Neuronal stem cell (in vitro differentiated cells): ENCODE measurements around the gene ADCY9.

Experiments used
- DNase-seq: peaks from one replicate; pipeline ENCODE4 v3.0.0-alpha.2; 2013; ENCODE audit warnings: low spot score
- H2AFZ ChIP-seq: one replicate; pipeline ENCODE4 v1.6.1; 2013; ENCODE audit warnings: mild to moderate bottlenecking, low read length, inconsistent platforms
- H2AK5ac ChIP-seq: 2 replicates; pipeline ENCODE4 v1.6.1; 2013; ENCODE audit warnings: low read depth, mild to moderate bottlenecking, inconsistent platforms, low read length, moderate library complexity, mixed read lengths
- H2BK120ac ChIP-seq: 2 replicates; pipeline ENCODE4 v1.6.1; 2013; ENCODE audit warnings: low read depth, mild to moderate bottlenecking, inconsistent platforms, low read length, moderate library complexity, mixed read lengths
- H2BK12ac ChIP-seq: one replicate; pipeline ENCODE4 v1.6.1; 2013; ENCODE audit warnings: low read length, inconsistent platforms
- H2BK15ac ChIP-seq: 2 replicates; pipeline ENCODE4 v1.6.1; 2013; ENCODE audit warnings: mild to moderate bottlenecking, low read length, inconsistent platforms, mixed read lengths
- H2BK5ac ChIP-seq: one replicate; pipeline ENCODE4 v1.6.1; 2013; ENCODE audit warnings: inconsistent platforms, mild to moderate bottlenecking, low read length, moderate library complexity
- H3K14ac ChIP-seq: one replicate; pipeline ENCODE4 v1.6.1; 2013; ENCODE audit warnings: low read length, inconsistent platforms
- H3K18ac ChIP-seq: 2 replicates; pipeline ENCODE4 v1.6.1; 2013; ENCODE audit warnings: low read length, inconsistent platforms
- H3K23ac ChIP-seq: 2 replicates; pipeline ENCODE4 v1.6.1; 2013; ENCODE audit warnings: low read depth, mild to moderate bottlenecking, mixed read lengths, low read length, inconsistent platforms; ENCODE audit not compliant: poor library complexity
- H3K27ac ChIP-seq: replicated peaks from 3 replicates; pipeline ENCODE4 v1.5.1; 2013; ENCODE audit warnings: low read length, inconsistent platforms
- H3K27me3 ChIP-seq, 3 experiments: 2 replicates each; pipeline ENCODE4 v1.6.1; 2013; ENCODE audit warnings: low read length in 3 of 3, mild to moderate bottlenecking in 2 of 3, inconsistent platforms in 1 of 3, low read depth in 1 of 3, mixed read lengths in 1 of 3, moderate library complexity in 1 of 3; ENCODE audit not compliant: control insufficient read depth in 3 of 3, insufficient read depth in 3 of 3
- H3K36me3 ChIP-seq, 2 donors: replicated peaks in 1 of 2; 2 replicates each; pipeline ENCODE4 v1.6.1; 2013; ENCODE audit warnings: low read length in 2 of 2; ENCODE audit not compliant: control insufficient read depth in 2 of 2, insufficient read depth in 2 of 2
- H3K4ac ChIP-seq: 2 replicates; pipeline ENCODE4 v1.6.1; 2013; ENCODE audit warnings: inconsistent platforms, mild to moderate bottlenecking, low read length, moderate library complexity
- H3K4me1 ChIP-seq, 2 donors: 1 replicate in 1 of 2; 2 replicates in 1 of 2; pipeline ENCODE4 v1.6.1; 2013; ENCODE audit warnings: low read length in 2 of 2, low read depth in 1 of 2; ENCODE audit not compliant: control insufficient read depth in 2 of 2, insufficient read depth in 1 of 2
- H3K4me2 ChIP-seq: one replicate; pipeline ENCODE4 v1.6.1; 2013; ENCODE audit warnings: mild to moderate bottlenecking, low read length, inconsistent platforms; ENCODE audit not compliant: insufficient read depth, poor library complexity, severe bottlenecking
- H3K4me3 ChIP-seq, 2 donors: 2 replicates each; pipeline ENCODE4 v1.5.1; 2013; ENCODE audit warnings: low read length in 2 of 2, mild to moderate bottlenecking in 2 of 2, inconsistent platforms in 1 of 2, moderate library complexity in 1 of 2
- H3K79me1 ChIP-seq: one replicate; pipeline ENCODE4 v1.6.1; 2013; ENCODE audit warnings: low read depth, mild to moderate bottlenecking, inconsistent platforms, low read length, moderate library complexity
- H3K9ac ChIP-seq: one replicate; pipeline ENCODE4 v1.6.1; 2013; ENCODE audit warnings: mild to moderate bottlenecking, low read depth, low read length, inconsistent platforms; ENCODE audit not compliant: poor library complexity
- H3K9me3 ChIP-seq, 2 donors: replicated peaks in 1 of 2; 2 replicates each; pipeline versions ENCODE3 to v1.6.1; 2013; ENCODE audit warnings: low read length in 2 of 2, mild to moderate bottlenecking in 2 of 2, inconsistent platforms in 1 of 2, low read depth in 1 of 2, mixed read lengths in 1 of 2, moderate library complexity in 1 of 2; ENCODE audit not compliant: control insufficient read depth in 2 of 2, insufficient read depth in 1 of 2
- H4K8ac ChIP-seq: one replicate; pipeline ENCODE4 v1.6.1; 2013; ENCODE audit warnings: low read depth, mild to moderate bottlenecking, inconsistent platforms, low read length, moderate library complexity
- H4K91ac ChIP-seq: one replicate; pipeline ENCODE4 v1.6.1; 2013; ENCODE audit warnings: low read length, low read depth, mild to moderate bottlenecking, inconsistent platforms; ENCODE audit not compliant: poor library complexity
- WGBS, 2 donors: extraction: QIAGEN DNeasy Blood & Tissue Kit; methylation state at CpG; one replicate each; pipeline ENCODE4 v1.1.7; 2013; ENCODE audit warnings: missing lambda C conversion rate in 2 of 2, mixed read lengths in 1 of 2; ENCODE audit not compliant: insufficient read length in 2 of 2, insufficient replicate concordance in 1 of 2; ENCODE audit errors: extremely low coverage in 2 of 2; 5-methylcytosine and 5-hydroxymethylcytosine counted together

The ADCY9 gene

DNA sequence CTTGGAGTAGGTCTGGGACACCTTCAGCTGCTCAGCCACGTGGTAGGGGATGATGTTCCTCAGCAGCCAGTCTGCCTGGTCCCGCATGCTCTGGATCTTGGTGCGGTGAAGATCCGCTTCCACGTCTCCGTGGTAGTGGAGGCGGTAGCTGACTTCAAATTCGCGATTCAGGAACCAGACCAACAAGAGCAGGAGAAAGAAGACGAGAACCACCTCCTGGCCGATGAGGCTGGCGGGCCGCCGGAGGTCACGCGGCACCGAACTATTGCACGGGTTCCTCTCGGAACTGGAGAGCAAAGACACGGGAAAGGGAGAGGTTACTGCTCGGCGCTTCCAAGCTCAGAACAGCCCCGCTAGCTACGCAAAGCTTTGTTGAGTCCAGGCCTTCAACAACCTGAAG, 149.6 kb downstream of the ADCY9 start:
- no CpG with 5 or more reads among the region's 24 CpGs for WGBS, 2 donors
- H3K4ac ChIP-seq: no peak overlapping the region
- peaks cover 0 to 2% of the 10 kb centered on the region in 2 donors for H3K4me1 ChIP-seq

DNA sequence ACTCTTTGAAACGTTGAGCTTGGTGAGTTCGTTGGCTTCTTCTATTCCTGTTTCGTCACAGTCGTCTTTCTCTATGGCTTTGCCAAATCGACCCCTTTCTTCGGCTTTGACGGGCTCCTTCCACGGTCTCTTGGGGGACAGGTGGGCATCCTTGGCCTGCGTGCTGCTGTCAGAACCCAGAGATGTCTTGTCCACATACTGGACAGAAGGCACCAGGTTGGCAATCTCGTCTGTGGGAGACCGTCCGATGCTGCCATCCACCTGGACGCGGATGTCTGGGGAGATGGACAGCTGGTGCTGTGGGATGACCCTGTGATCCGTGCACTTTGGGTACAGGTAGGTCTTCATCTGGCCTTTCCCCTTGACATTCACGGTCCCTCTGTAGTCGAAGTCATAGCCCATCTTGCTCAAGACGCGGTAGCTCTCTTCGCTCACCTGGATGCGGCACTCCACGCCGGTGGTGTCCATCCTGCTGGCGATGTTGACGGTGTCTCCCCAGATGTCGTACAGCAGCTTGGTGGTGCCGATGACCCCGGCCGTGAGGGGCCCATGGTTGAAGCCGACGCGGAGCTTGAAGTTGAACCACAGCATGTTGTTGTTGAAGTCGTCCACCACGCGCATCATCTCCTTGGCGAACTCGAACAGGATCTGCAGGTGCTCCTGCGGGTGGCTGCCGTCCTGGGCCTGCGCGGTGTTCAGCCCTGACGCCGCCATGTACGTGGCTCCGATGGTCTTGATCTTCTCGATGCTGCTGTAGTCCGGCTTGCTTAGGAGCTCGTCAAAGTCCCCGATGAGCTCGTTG, 150.3 kb downstream of the ADCY9 start:
- Histone ChIP-seq H2BK12ac (no peak overlapping the region), H3K14ac (no peak overlapping the region), H3K4me1 (peaks cover 2 to 4% of the 10 kb centered on the region in 2 donors), H2BK15ac (no peak overlapping the region), H3K4me3 (no peak overlapping the region), H3K79me1 (peaks cover 2% of the 10 kb centered on the region), H2BK120ac (no peak overlapping the region), H2AK5ac (no peak overlapping the region), H2AFZ (no peak overlapping the region), H3K36me3 (peaks cover 0 to 11% of the 10 kb centered on the region in 2 donors), H3K4ac (no peak overlapping the region), H4K8ac (no peak overlapping the region), H4K91ac (no peak overlapping the region), H3K4me2 (no peak overlapping the region), H2BK5ac (no peak overlapping the region), H3K9me3 (peaks cover 0 to 4% of the 10 kb centered on the region in 2 donors), H3K23ac (peak overlapping the region; percentile 22), H3K9ac (no peak overlapping the region), H3K18ac (no peak overlapping the region), H3K27ac (no peak overlapping the region), H3K27me3 (no peaks in the 10 kb centered on the region)
- no CpG with 5 or more reads among the region's 50 CpGs for whole genome bisulfite sequencing, 2 donors
- no peak for DNase-seq

More for the DNA sequence above, 149.6 kb downstream of the ADCY9 start:
- Histone ChIP-seq H3K23ac (peak overlapping the region; percentile 22), H3K36me3 (peaks cover 0 to 11% of the 10 kb centered on the region in 2 donors), H4K91ac (no peak overlapping the region), H4K8ac (no peak overlapping the region), H3K27me3 (no peaks in the 10 kb centered on the region), H2BK5ac (no peak overlapping the region), H2BK15ac (no peak overlapping the region), H3K4me2 (no peak overlapping the region), H3K4me3 (no peak overlapping the region), H3K27ac (no peak overlapping the region), H3K18ac (no peak overlapping the region), H3K9me3 (peaks cover 0 to 4% of the 10 kb centered on the region in 2 donors), H2AK5ac (no peak overlapping the region), H3K79me1 (peaks cover 2% of the 10 kb centered on the region), H3K14ac (peak overlapping the region; percentile 72), H2BK120ac (no peak overlapping the region), H2BK12ac (no peak overlapping the region), H3K9ac (no peak overlapping the region), H2AFZ (no peak overlapping the region)
- no peak for DNase-seq

DNA sequence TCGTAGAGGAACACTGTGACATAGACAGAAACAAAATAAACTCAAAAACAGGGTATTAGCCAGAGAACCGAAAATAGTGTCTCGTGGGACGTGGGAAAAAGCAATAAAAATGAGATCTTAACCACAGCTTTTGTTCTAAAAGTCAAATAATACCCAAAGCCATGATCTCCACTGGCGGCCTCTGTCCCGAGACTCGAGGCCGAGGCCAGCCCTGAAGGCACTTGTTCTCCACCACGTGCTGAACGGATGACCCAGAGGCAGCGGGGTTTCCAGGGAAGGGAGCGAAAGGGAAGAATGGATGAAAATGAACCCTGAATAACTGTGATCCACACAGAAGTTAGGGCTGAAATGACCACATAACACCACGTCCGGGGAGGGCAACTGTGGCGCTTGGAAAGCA, 150.9 kb downstream of the ADCY9 start:
- Histone ChIP-seq H3K4me1 (peaks cover 2 to 4% of the 10 kb centered on the region in 2 donors), H3K79me1 (no peaks in the 10 kb centered on the region), H3K23ac (no peak overlapping the region)

DNA sequence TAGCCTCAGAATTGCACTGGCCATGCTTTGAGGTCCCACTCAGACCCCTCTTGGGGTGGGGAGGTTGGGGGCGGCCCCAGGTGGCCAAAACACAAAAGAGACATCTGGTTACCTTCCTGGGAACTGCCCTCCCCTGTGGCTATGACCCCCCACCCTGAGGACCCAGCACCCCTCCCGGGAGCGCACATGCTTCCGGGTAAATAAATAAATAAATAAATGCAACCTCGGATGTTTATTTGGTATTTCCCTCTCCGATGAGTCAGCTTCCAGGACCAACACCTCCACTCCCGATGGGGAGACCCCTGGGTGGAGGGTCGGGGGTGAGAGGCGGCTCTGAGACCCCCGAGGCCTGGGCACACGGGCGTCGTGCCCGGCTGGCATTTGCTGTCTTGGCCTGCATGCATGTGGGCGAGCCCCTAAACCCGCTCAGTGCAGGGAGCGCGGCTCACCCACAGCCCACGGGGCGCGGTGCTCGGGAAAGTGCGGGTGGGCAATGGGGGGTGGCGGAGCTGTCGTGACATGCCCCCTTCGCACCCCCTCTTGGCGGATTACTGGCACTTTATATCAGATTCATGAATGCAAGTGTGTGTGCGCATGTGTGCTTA, 151.5 kb downstream of the ADCY9 start:
- H3K9me3 ChIP-seq: peaks cover 0 to 4% of the 10 kb centered on the region in 2 donors
- H4K91ac ChIP-seq: no peak overlapping the region
- H3K9ac ChIP-seq: no peak overlapping the region
- H3K4me3 ChIP-seq: no peak overlapping the region
- no peak overlapping the region for H3K18ac ChIP-seq
- peak overlapping the region; percentile 67 for H2BK15ac ChIP-seq
- no peak overlapping the region for H2AFZ ChIP-seq
- no peaks in the 10 kb centered on the region for H3K79me1 ChIP-seq
- no peak overlapping the region for H4K8ac ChIP-seq
- no peak overlapping the region for H3K4ac ChIP-seq
- no peak for DNase-seq
- no CpG with 5 or more reads among the region's 28 CpGs for WGBS, 2 donors
- peak overlapping the region; percentile 71 for H3K14ac ChIP-seq
- peak overlapping the region; percentile 87 for H2BK120ac ChIP-seq
- H3K4me1 ChIP-seq: peaks cover 2 to 4% of the 10 kb centered on the region in 2 donors
- H3K23ac ChIP-seq: peak overlapping the region; percentile 91
- peak overlapping the region; percentile 58 for H2BK12ac ChIP-seq
- peaks cover 0 to 11% of the 10 kb centered on the region in 2 donors for H3K36me3 ChIP-seq
- no peaks in the 10 kb centered on the region for H3K27me3 ChIP-seq
- H3K27ac ChIP-seq: no peak overlapping the region
- peak overlapping the region; percentile 11 for H3K4me2 ChIP-seq
- no peak overlapping the region for H2AK5ac ChIP-seq
- H2BK5ac ChIP-seq: peak overlapping the region; percentile 2

More for the DNA sequence above, 150.9 kb downstream of the ADCY9 start:
- Histone ChIP-seq H3K36me3 (peaks cover 0 to 11% of the 10 kb centered on the region in 2 donors), H2BK5ac (no peak overlapping the region), H4K91ac (no peak overlapping the region), H2BK15ac (no peak overlapping the region), H4K8ac (no peak overlapping the region), H2AFZ (no peak overlapping the region), H3K27me3 (no peaks in the 10 kb centered on the region), H2BK12ac (peak overlapping the region; percentile 58), H3K9me3 (peaks cover 0 to 4% of the 10 kb centered on the region in 2 donors), H2AK5ac (no peak overlapping the region), H3K9ac (no peak overlapping the region), H3K4me2 (no peak overlapping the region), H3K14ac (no peak overlapping the region), H3K18ac (no peak overlapping the region), H3K4ac (no peak overlapping the region), H3K27ac (no peak overlapping the region), H2BK120ac (no peak overlapping the region), H3K4me3 (no peak overlapping the region)
- WGBS, 2 donors: no CpG with 5 or more reads among the region's 15 CpGs
- no peak for DNase-seq
